AG09309 (cell line): ENCODE measurements around the gene CEP290.
"Not testable (repeated sequence)": the region's sequence is repeated elsewhere in the genome, so short reads cannot be mapped to it uniquely, and the experiment has no call there.

Experiments
- DNase-seq: peaks from one replicate; pipeline ENCODE4 v3.0.0-alpha.2; 2010; ENCODE audit warnings: low read depth
- H3K4me3 ChIP-seq: 2 replicates; pipeline ENCODE4 v1.5.1; 2011; ENCODE audit warnings: mild to moderate bottlenecking, low read depth, low read length, moderate library complexity; ENCODE audit not compliant: control insufficient read depth
- TF ChIP-seq, protein P1 (sequence below): IDR thresholded peaks from 2 replicates; pipeline ENCODE4 v1.5.1; 2011; ENCODE audit warnings: mild to moderate bottlenecking, low read depth, low read length, inconsistent platforms; ENCODE audit not compliant: insufficient read depth, control insufficient read depth; ENCODE audit errors: missing control alignments

CEP290 gene

DNA sequence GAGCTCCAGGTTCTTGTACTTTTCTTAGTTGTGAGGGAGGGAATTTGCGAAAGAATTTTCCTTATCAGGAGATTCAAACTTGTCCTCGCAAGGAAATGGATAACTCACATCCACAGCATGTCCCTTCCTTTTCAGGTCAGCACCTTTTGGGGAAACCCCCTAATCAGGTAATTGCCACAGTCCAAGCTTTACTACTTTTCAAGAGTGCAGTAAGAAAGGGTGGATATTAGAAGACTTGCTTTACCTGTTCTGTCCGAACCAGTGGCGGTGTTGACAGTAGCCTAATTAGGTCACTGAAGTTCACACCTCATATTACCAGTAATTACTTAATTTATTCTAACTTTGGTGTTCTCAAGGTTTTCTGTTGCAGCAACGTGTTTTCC, 106.0 kb downstream of the CEP290 start:
- DNase-seq = no peak
- TF ChIP-seq, protein P1, sequence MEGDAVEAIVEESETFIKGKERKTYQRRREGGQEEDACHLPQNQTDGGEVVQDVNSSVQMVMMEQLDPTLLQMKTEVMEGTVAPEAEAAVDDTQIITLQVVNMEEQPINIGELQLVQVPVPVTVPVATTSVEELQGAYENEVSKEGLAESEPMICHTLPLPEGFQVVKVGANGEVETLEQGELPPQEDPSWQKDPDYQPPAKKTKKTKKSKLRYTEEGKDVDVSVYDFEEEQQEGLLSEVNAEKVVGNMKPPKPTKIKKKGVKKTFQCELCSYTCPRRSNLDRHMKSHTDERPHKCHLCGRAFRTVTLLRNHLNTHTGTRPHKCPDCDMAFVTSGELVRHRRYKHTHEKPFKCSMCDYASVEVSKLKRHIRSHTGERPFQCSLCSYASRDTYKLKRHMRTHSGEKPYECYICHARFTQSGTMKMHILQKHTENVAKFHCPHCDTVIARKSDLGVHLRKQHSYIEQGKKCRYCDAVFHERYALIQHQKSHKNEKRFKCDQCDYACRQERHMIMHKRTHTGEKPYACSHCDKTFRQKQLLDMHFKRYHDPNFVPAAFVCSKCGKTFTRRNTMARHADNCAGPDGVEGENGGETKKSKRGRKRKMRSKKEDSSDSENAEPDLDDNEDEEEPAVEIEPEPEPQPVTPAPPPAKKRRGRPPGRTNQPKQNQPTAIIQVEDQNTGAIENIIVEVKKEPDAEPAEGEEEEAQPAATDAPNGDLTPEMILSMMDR = no peak
- H3K4me3 ChIP-seq = peak overlapping the region; percentile 48

GRCh38 chr12:88035271-88035906, 106.5 kb downstream of the CEP290 start:
- peak overlapping the region; percentile 48 for H3K4me3 ChIP-seq
- TF ChIP-seq, protein P1 = no peak
- peak; percentile 28 for DNase-seq

- not testable (repeated sequence) for DNase-seq, H3K4me3 ChIP-seq
These were observed 110.7 kb downstream of the CEP290 start for GRCh38 chr12:88031161-88031560.

GRCh38 chr12:88029093-88029665, 112.7 kb downstream of the CEP290 start, which contains the start of gene C12orf50:
C12orf50 (minus strand) TSS chr12:88029401; CDS start chr12:88026962, 2,439 bp downstream.
- TF ChIP-seq, protein P1 = no peak
- no peak within 1 kb of the TSS for H3K4me3 ChIP-seq
- DNase-seq = no peak

GRCh38 chr12:88026196-88026595, 115.7 kb downstream of the CEP290 start:
- no peak overlapping the region for H3K4me3 ChIP-seq
- TF ChIP-seq, protein P1 = no peak
- no peak for DNase-seq

DNA sequence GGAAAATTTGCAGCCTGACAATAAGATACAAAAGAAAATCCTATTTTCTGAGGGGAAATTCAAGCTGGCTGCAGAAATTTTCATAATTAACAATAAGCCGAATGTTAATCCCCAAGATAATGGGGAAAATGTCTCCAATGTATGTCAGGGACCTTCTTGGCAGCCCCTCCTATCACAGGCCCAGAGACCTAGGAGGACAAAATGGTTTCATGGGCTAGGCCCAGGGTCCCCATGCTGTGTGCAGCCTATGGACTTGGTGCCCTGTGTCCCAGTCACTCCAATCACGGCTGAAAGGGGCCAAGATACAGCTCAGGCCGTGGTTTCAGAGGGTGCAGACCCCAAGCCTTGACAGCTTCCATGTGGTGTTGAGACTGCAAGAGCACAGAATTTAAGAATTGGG, 123.9 kb downstream of the CEP290 start:
- H3K4me3 ChIP-seq = no peak overlapping the region
- DNase-seq = no peak
- TF ChIP-seq, protein P1 = no peak

- H3K4me3 ChIP-seq = no peak overlapping the region
- DNase-seq = no peak
- TF ChIP-seq, protein P1 = no peak
These were observed 126.1 kb downstream of the CEP290 start for GRCh38 chr12:88015825-88016224.
